Measurements from ENCODE around the gene NKAIN2.

GRCh38 chr6:123909989-123910388, 106.3 kb downstream of the NKAIN2 start:
- TF ChIP-seq CTCF (tag by site-specific recombination; IDR thresholded peaks at IDR 0.05): no peak
- no peak for TF ChIP-seq ZNF514 (tag by site-specific recombination; IDR thresholded peaks at IDR 0.05)
- no peak for TF ChIP-seq YY1 (tag by site-specific recombination; IDR thresholded peaks at IDR 0.05)
